ENCODE data around the gene NRG2. TPM values are rescaled to one million over a fixed set of nuclear protein-coding genes. Genes with fewer than 3 reads are reported as not detected.

The NRG2 gene
- total RNA-seq, 1 experiment from 2014 or later, result 1.8 TPM

- no peak for DNase-seq
- intact Hi-C loops (cut with micrococcal nuclease), result no loop called here
- Histone ChIP-seq H3K4me2 (ENCODE audit: low read length) (no peak overlapping the region), H3K4me3 (ENCODE audit: low read length) (no peak overlapping the region), H3K9me3 (ENCODE audit: low read length) (no peaks in the 10 kb centered on the region), H3K9me2 (replicated peaks; ENCODE audit: low read length) (no peaks in the 10 kb centered on the region), H4K20me1 (ENCODE audit: low read length) (no peaks in the 10 kb centered on the region), H3K27ac (ENCODE audit: low read length) (no peak overlapping the region), H3K4me1 (ENCODE audit: insufficient read depth, low read length) (no peaks in the 10 kb centered on the region), H3K79me2 (ENCODE audit: low read length) (no peaks in the 10 kb centered on the region), H3K9ac (ENCODE audit: low read length) (no peak overlapping the region), H3K36me3 (ENCODE audit: low read depth, low read length) (no peaks in the 10 kb centered on the region), H3K27me3 (ENCODE audit: low read length) (peaks cover 23% of the 10 kb centered on the region), H2AFZ (ENCODE audit: low read length) (no peak overlapping the region), H3F3A (ENCODE audit: low read length, unreplicated experiment) (no peaks in the 10 kb centered on the region)
- no TSS peak for BruUV-seq (replicated peaks)
- ChIA-PET POLR2A (ENCODE audit: unreplicated experiment) (no interaction called here), CTCF (no interaction called here)
- no peak for ATAC-seq
- TF ChIP-seq CTCF (conservative IDR thresholded peaks at IDR 0.05; ENCODE audit: low read depth, low read length) (no peak), EZH2phosphoT487 (IDR thresholded peaks at IDR 0.05; ENCODE audit: borderline replicate concordance, low read length) (no peak), EZH2 (IDR thresholded peaks at IDR 0.05; ENCODE audit: low read length, unreplicated experiment) (no peak)
These were observed 238.2 kb downstream of the NRG2 start for GRCh38 chr5:139804800-139805397.

- Histone ChIP-seq H3K4me1 (ENCODE audit: insufficient read depth, low read length) (no peaks in the 10 kb centered on the region), H3K4me3 (ENCODE audit: low read length) (no peak overlapping the region), H3K9ac (ENCODE audit: low read length) (no peak overlapping the region), H2AFZ (ENCODE audit: low read length) (no peak overlapping the region), H3K9me3 (ENCODE audit: low read length) (no peaks in the 10 kb centered on the region), H3K36me3 (ENCODE audit: low read depth, low read length) (no peaks in the 10 kb centered on the region), H3K79me2 (ENCODE audit: low read length) (no peaks in the 10 kb centered on the region), H3K27me3 (ENCODE audit: low read length) (peaks cover 26% of the 10 kb centered on the region), H3K4me2 (ENCODE audit: low read length) (no peak overlapping the region), H3F3A (ENCODE audit: low read length, unreplicated experiment) (no peaks in the 10 kb centered on the region), H4K20me1 (ENCODE audit: low read length) (no peaks in the 10 kb centered on the region), H3K9me2 (replicated peaks; ENCODE audit: low read length) (no peaks in the 10 kb centered on the region), H3K27ac (ENCODE audit: low read length) (no peak overlapping the region)
- CTCF ChIA-PET, result no interaction called here
- TF ChIP-seq EZH2 (IDR thresholded peaks at IDR 0.05; ENCODE audit: low read length, unreplicated experiment), result no peak
- TF ChIP-seq CTCF (conservative IDR thresholded peaks at IDR 0.05; ENCODE audit: low read depth, low read length), result no peak
- no peak for TF ChIP-seq EZH2phosphoT487 (IDR thresholded peaks at IDR 0.05; ENCODE audit: borderline replicate concordance, low read length)
- DNase-seq (no peak), ATAC-seq (no peak)
- no TSS peak for BruUV-seq (replicated peaks)
- POLR2A ChIA-PET (ENCODE audit: unreplicated experiment), result no interaction called here
- intact Hi-C loops (cut with micrococcal nuclease), result no loop called here
These were observed 239.1 kb downstream of the NRG2 start for GRCh38 chr5:139803978-139804377.

- TF ChIP-seq CTCF (conservative IDR thresholded peaks at IDR 0.05; ENCODE audit: low read depth, low read length) (no peak), EZH2 (IDR thresholded peaks at IDR 0.05; ENCODE audit: low read length, unreplicated experiment) (no peak), EZH2phosphoT487 (IDR thresholded peaks at IDR 0.05; ENCODE audit: borderline replicate concordance, low read length) (no peak)
- H3K27ac ChIP-seq (ENCODE audit: low read length), result no peak overlapping the region
- BruUV-seq (replicated peaks), result no TSS peak
- peaks cover 69% of the 10 kb centered on the region for H3K27me3 ChIP-seq (ENCODE audit: low read length)
- no peaks in the 10 kb centered on the region for H3K9me2 ChIP-seq (replicated peaks; ENCODE audit: low read length)
- intact Hi-C loops (cut with micrococcal nuclease), result no loop called here
- no peaks in the 10 kb centered on the region for H3F3A ChIP-seq (ENCODE audit: low read length, unreplicated experiment)
- ChIA-PET POLR2A (ENCODE audit: unreplicated experiment) (no interaction called here), CTCF (no interaction called here)
- H3K36me3 ChIP-seq (ENCODE audit: low read depth, low read length), result no peaks in the 10 kb centered on the region
- no peaks in the 10 kb centered on the region for H3K9me3 ChIP-seq (ENCODE audit: low read length)
- H2AFZ ChIP-seq (ENCODE audit: low read length), result no peak overlapping the region
- no peak overlapping the region for H3K4me2 ChIP-seq (ENCODE audit: low read length)
- DNase-seq (no peak), ATAC-seq (no peak)
- H3K4me3 ChIP-seq (ENCODE audit: low read length), result no peak overlapping the region
- H3K9ac ChIP-seq (ENCODE audit: low read length), result no peak overlapping the region
- H3K79me2 ChIP-seq (ENCODE audit: low read length), result no peaks in the 10 kb centered on the region
- no peaks in the 10 kb centered on the region for H4K20me1 ChIP-seq (ENCODE audit: low read length)
- no peaks in the 10 kb centered on the region for H3K4me1 ChIP-seq (ENCODE audit: insufficient read depth, low read length)
These were observed 243.7 kb downstream of the NRG2 start for GRCh38 chr5:139799359-139799758.

All from PC-3 (cell line).